PC-9 (cell line): ENCODE data around the gene FAIM2. TPM values are rescaled to one million over a fixed set of nuclear protein-coding genes. Genes with fewer than 3 reads are reported as not detected.
"Not testable (repeated sequence)": the region's sequence is repeated elsewhere in the genome, so short reads cannot be mapped to it uniquely, and the experiment has no call there.

Experiments used
- BruUV-seq: library from RNA; stranded (reverse); fragments of 400-500 nt; replicated peaks from 2 replicates; lab custom pipeline; 2021; lab: Mats Ljungman, UMichigan
- CTCF ChIA-PET: fragments of 300-600 bp; sonication (Branson Sonifier 250); formaldehyde crosslinking; loops from one replicate; lab custom pipeline; 2022; ENCODE audit warnings: antibody characterized with exemption; lab: Charles Lee
- POLR2A ChIA-PET: fragments of 300-600 bp; sonication (Branson Sonifier 250); formaldehyde crosslinking; loops from one replicate; lab custom pipeline; 2022; ENCODE audit warnings: antibody characterized with exemption; ENCODE audit not compliant: unreplicated experiment; lab: Charles Lee
- DNase-seq, 2 experiments: peaks; one replicate each; pipeline versions ENCODE4 v3.0.0 to v3.0.0-alpha.2; 2015 to 2022; ENCODE audit warnings: mixed read lengths in 1 of 2
- H2AFZ ChIP-seq: fragments of 200-600 bp; sonication (generic); 2 replicates; pipeline ENCODE4 v1.8.1; 2017; ENCODE audit warnings: antibody characterized with exemption
- H3F3A ChIP-seq: fragments of 200-600 bp; sonication (generic); 2 replicates; pipeline ENCODE4 v1.8.1; 2017; ENCODE audit warnings: antibody characterized with exemption, mild to moderate bottlenecking, low read depth; ENCODE audit not compliant: insufficient read depth
- H3K27ac ChIP-seq: fragments of 200-600 bp; sonication (generic); 2 replicates; pipeline ENCODE4 v1.6.1; 2016; ENCODE audit warnings: mixed run types
- H3K27me3 ChIP-seq: fragments of 200-600 bp; sonication (generic); 2 replicates; pipeline ENCODE4 v1.6.1; 2016; ENCODE audit warnings: low read depth, mixed run types; ENCODE audit not compliant: insufficient read depth
- H3K36me3 ChIP-seq: fragments of 200-600 bp; sonication (generic); 2 replicates; pipeline ENCODE4 v1.6.1; 2016; ENCODE audit warnings: low read depth, mixed run types
- H3K4me1 ChIP-seq: fragments of 200-600 bp; sonication (generic); replicated peaks from 2 replicates; pipeline ENCODE4 v1.6.1; 2016; ENCODE audit warnings: mixed run types; ENCODE audit not compliant: insufficient read depth
- H3K4me2 ChIP-seq: fragments of 200-600 bp; sonication (generic); 2 replicates; pipeline ENCODE4 v1.6.1; 2017; ENCODE audit warnings: mixed run types
- H3K4me3 ChIP-seq: fragments of 200-600 bp; sonication (generic); 2 replicates; pipeline ENCODE4 v1.6.1; 2016; ENCODE audit warnings: mixed run types
- H3K79me2 ChIP-seq: fragments of 200-600 bp; sonication (generic); 2 replicates; pipeline ENCODE4 v1.6.1; 2017; ENCODE audit warnings: low read depth, mixed run types
- H3K9me2 ChIP-seq: fragments of 200-600 bp; sonication (generic); 2 replicates; pipeline ENCODE4 v1.8.1; 2017; ENCODE audit warnings: mild to moderate bottlenecking; ENCODE audit not compliant: insufficient read depth
- H3K9me3 ChIP-seq: fragments of 200-600 bp; sonication (generic); 2 replicates; pipeline ENCODE4 v1.8.1; 2016; ENCODE audit warnings: low read depth; ENCODE audit not compliant: insufficient read depth
- H4K20me1 ChIP-seq: fragments of 200-600 bp; sonication (generic); 2 replicates; pipeline ENCODE4 v1.8.1; 2017; ENCODE audit not compliant: insufficient read depth
- EZH2 ChIP-seq: fragments of 200-600 bp; sonication (generic); IDR thresholded peaks from 2 replicates; pipeline ENCODE4 v1.8.0; 2017; ENCODE audit warnings: antibody characterized with exemption, low read depth
- intact Hi-C: fragments of 100-400 bp; cut with micrococcal nuclease; formaldehyde crosslinking; loops from one replicate; pipeline ENCODE4 v1.10.0; 2022; ENCODE audit not compliant: unreplicated experiment
- total RNA-seq: library from RNA; stranded (reverse); gene quantifications from 2 replicates; pipeline ENCODE4 v1.2.3, GENCODE V29; 2021
- TF ChIP-seq, protein P1 (sequence below): fragments of 200-600 bp; sonication (generic); conservative IDR thresholded peaks from 2 replicates; pipeline ENCODE4 v1.6.1; 2017; ENCODE audit warnings: mixed run types, antibody characterized with exemption, mild to moderate bottlenecking, moderate library complexity

FAIM2 gene
- total RNA-seq, 1 experiment from 2014 or later, result not detected

DNA sequence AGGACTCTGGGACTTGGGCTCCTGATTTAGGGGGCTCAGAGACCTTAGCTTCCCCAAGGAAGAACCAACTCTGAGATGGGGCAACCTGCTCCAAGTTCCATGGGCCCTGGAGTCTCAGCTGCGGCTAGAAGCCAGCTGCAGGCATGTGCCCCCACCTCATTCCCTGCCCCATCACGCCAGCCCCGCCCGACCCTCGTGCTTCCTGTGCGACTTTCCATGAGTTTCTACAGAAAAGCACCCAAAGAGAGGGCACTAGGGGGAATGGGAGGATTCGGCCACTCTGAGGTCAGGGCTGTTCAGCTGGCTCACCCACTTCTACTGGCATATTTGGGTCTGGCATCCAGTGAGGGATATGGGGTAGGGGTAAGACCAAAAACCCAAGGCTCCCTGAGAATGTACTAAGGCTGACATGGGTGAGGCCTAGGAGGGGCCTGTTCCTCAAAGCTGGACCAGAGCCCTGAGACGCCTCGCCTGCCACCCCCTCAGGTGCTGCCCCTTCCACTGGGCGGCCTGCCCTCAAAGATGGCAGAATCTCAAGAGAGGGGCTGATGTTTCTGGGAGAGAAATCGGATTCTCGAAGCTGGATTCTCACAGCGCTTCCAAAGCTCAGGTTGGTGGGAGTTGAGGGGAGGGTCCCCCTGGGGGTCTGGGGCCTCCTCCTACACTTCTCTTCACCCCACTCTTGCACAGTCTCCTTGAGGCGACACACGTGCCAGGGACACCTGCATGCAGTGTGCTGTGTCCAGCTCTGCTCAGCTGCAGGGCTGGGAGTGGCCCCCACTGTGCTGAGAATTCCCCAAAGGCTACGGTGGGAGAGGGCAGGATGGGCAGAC lies 22.1 kb downstream of the FAIM2 start:
- Histone ChIP-seq H4K20me1 (no peaks in the 10 kb centered on the region), H3K9me2 (no peaks in the 10 kb centered on the region), H3K27me3 (peaks cover 4% of the 10 kb centered on the region; the same call in 1 of the 2 replicates), H2AFZ (no peak overlapping the region), H3K4me1 (no peaks in the 10 kb centered on the region), H3K36me3 (no peaks in the 10 kb centered on the region), H3K4me3 (no peak overlapping the region), H3F3A (peaks cover 12% of the 10 kb centered on the region), H3K79me2 (no peaks in the 10 kb centered on the region), H3K4me2 (no peak overlapping the region), H3K27ac (no peak overlapping the region), H3K9me3 (no peaks in the 10 kb centered on the region)
- DNase-seq, result no peak
- TF ChIP-seq, protein P1, sequence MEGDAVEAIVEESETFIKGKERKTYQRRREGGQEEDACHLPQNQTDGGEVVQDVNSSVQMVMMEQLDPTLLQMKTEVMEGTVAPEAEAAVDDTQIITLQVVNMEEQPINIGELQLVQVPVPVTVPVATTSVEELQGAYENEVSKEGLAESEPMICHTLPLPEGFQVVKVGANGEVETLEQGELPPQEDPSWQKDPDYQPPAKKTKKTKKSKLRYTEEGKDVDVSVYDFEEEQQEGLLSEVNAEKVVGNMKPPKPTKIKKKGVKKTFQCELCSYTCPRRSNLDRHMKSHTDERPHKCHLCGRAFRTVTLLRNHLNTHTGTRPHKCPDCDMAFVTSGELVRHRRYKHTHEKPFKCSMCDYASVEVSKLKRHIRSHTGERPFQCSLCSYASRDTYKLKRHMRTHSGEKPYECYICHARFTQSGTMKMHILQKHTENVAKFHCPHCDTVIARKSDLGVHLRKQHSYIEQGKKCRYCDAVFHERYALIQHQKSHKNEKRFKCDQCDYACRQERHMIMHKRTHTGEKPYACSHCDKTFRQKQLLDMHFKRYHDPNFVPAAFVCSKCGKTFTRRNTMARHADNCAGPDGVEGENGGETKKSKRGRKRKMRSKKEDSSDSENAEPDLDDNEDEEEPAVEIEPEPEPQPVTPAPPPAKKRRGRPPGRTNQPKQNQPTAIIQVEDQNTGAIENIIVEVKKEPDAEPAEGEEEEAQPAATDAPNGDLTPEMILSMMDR, result no peak
- TF ChIP-seq EZH2, result no peak
- POLR2A ChIA-PET, result interaction anchor here (0.6 kb wide), 1 partner anchor 10 kb away, joined by 13 read pairs; no protein-coding TSS in a partner anchor
- CTCF ChIA-PET, result no interaction called here
- no TSS peak for BruUV-seq
- intact Hi-C loops, result no loop called here

DNA sequence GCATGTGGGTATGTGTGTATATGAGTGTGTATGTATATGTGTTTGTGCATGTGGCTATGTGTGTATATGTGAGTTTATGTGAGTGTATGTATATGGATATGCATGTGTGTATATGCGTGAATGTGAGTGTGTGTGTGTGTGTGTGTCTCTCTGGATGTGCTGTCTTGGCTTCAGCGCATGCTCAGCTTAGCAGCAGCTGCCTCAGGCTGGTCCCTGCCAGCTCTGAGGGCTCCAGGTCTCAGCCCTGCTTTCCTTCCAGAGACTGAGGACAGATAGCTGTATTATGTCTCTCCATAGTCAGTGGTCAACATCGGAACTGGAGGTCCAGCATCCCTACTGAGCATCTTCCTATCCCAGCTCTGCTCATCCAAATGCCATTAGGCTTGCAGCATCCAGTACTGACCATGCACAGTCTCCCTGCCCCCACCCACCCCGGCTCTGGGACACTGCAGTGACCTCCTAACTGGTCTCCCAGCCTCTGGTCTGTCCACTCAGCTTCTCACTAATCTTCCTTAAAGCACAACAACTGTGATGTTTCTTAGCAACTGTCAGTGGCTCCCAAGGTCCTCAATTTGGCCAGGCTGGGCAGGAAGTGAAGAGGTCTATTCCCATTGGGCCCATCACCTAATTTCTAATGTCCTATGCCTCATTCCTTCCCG lies 22.8 kb downstream of the FAIM2 start:
- H4K20me1 ChIP-seq, result no peaks in the 10 kb centered on the region
- no peak overlapping the region for H3K27ac ChIP-seq
- TF ChIP-seq, protein P1, result no peak
- no peak for TF ChIP-seq EZH2
- no TSS peak for BruUV-seq
- H3K4me1 ChIP-seq, result no peaks in the 10 kb centered on the region
- peaks cover 12% of the 10 kb centered on the region for H3F3A ChIP-seq
- no peak overlapping the region for H2AFZ ChIP-seq
- no peaks in the 10 kb centered on the region for H3K36me3 ChIP-seq
- ChIA-PET CTCF (no interaction called here), POLR2A (interaction anchor here (0.6 kb wide), 1 partner anchor 11 kb away, joined by 13 read pairs; no protein-coding TSS in a partner anchor)
- no peak for DNase-seq
- H3K79me2 ChIP-seq, result no peaks in the 10 kb centered on the region
- H3K27me3 ChIP-seq, result peaks cover 4% of the 10 kb centered on the region; the same call in 1 of the 2 replicates
- no peaks in the 10 kb centered on the region for H3K9me2 ChIP-seq
- no peak overlapping the region for H3K4me3 ChIP-seq
- no peaks in the 10 kb centered on the region for H3K9me3 ChIP-seq
- intact Hi-C loops, result no loop called here
- H3K4me2 ChIP-seq, result no peak overlapping the region

DNA sequence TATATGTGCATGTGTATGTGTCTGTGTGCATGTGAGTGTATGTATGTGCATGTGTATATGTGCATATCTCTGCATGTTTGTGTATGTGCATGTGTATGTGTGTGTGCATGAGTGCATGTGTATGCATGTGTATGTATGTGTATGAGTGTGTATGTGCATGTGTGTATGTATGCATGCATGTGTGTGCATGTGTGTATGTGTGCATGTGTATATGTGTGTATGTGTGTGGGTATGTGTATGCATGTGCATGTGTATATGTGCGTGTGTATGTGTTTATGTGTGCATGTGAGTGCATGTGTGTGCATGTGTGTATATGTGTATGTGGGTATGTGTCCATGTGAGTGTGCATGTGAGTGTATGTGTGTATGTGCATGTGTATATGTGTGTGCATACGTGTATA lies 24.6 kb downstream of the FAIM2 start:
- H3K4me1 ChIP-seq, BruUV-seq, H3K4me2 ChIP-seq, H3K79me2 ChIP-seq, POLR2A ChIA-PET, H3K9me3 ChIP-seq, H3K4me3 ChIP-seq, H2AFZ ChIP-seq, H4K20me1 ChIP-seq, H3K27me3 ChIP-seq, intact Hi-C loops, H3K27ac ChIP-seq, H3K36me3 ChIP-seq, H3K9me2 ChIP-seq, DNase-seq, CTCF ChIA-PET: not testable (repeated sequence)
- peaks cover 12% of the 10 kb centered on the region for H3F3A ChIP-seq
